WTC11 (cell line): ENCODE measurements around the gene RASAL2. TPM values are rescaled to one million over a fixed set of nuclear protein-coding genes. Genes with fewer than 3 reads are reported as not detected.

ENCODE experiments used
- ATAC-seq: fragments of 200-7000 bp; cut with Tn5 transposase; 2 replicates; pipeline ENCODE4 v1.10.0; 2021; ENCODE audit warnings: mild to moderate bottlenecking, moderate library complexity
- CTCF ChIA-PET: fragments of 300-600 bp; sonication (Branson Sonifier 250); formaldehyde crosslinking; loops from one replicate; lab custom pipeline; 2021; ENCODE audit warnings: antibody characterized with exemption; lab: Charles Lee
- POLR2A ChIA-PET: fragments of 350-600 bp; sonication (Branson Sonifier 250); formaldehyde crosslinking; loops from one replicate; lab custom pipeline; 2021; ENCODE audit warnings: antibody characterized with exemption; lab: Charles Lee
- DNase-seq: peaks from one replicate; pipeline ENCODE4 v3.0.0; 2021; ENCODE audit warnings: low spot score
- H3K27ac Mint-ChIP-seq: 2 replicates; pipeline ENCODE4 v1.8.0; 2021; ENCODE audit warnings: mixed read lengths
- H3K27me3 Mint-ChIP-seq: 2 replicates; pipeline ENCODE4 v1.8.0; 2021; ENCODE audit warnings: low read depth, mild to moderate bottlenecking, moderate library complexity, mixed read lengths
- H3K36me3 Mint-ChIP-seq: 2 replicates; pipeline ENCODE4 v1.8.0; 2021; ENCODE audit warnings: mixed read lengths
- H3K4me1 Mint-ChIP-seq: 2 replicates; pipeline ENCODE4 v1.8.0; 2022; ENCODE audit warnings: mixed read lengths
- H3K4me3 Mint-ChIP-seq: 2 replicates; pipeline ENCODE4 v1.8.0; 2021; ENCODE audit warnings: mild to moderate bottlenecking, moderate library complexity, mixed read lengths
- H3K9me3 Mint-ChIP-seq: 2 replicates; pipeline ENCODE4 v1.8.0; 2021; ENCODE audit warnings: mixed read lengths
- IRF2 ChIP-seq: sonication (generic); formaldehyde crosslinking; IDR thresholded peaks from 2 replicates; pipeline ENCODE4 v1.8.0; 2022; ENCODE audit warnings: low read depth, missing genetic modification reagents, borderline replicate concordance
- KAT7 ChIP-seq: sonication (generic); formaldehyde crosslinking; IDR thresholded peaks from 2 replicates; pipeline ENCODE4 v1.8.1; 2023; ENCODE audit warnings: missing genetic modification reagents, mild to moderate bottlenecking, borderline replicate concordance
- MXD4 ChIP-seq: fragments of 250-450 bp; sonication (Bioruptor Pico); IDR thresholded peaks from 2 replicates; pipeline ENCODE4 v1.8.0; 2021; ENCODE audit warnings: mild to moderate bottlenecking, moderate library complexity, borderline replicate concordance
- NFATC4 ChIP-seq: fragments of 250-450 bp; sonication (Bioruptor Pico); IDR thresholded peaks from 2 replicates; pipeline ENCODE4 v1.9.0; 2021; ENCODE audit warnings: mild to moderate bottlenecking
- NFE2L1 ChIP-seq: sonication (generic); formaldehyde crosslinking; IDR thresholded peaks from 2 replicates; pipeline ENCODE4 v1.8.1; 2023; ENCODE audit warnings: missing genetic modification reagents
- OVOL2 ChIP-seq: fragments of 250-450 bp; sonication (Bioruptor Pico); IDR thresholded peaks from 2 replicates; pipeline ENCODE4 v1.9.0; 2021; ENCODE audit warnings: mild to moderate bottlenecking, borderline replicate concordance
- RELA ChIP-seq: sonication (generic); formaldehyde crosslinking; IDR thresholded peaks from 2 replicates; pipeline ENCODE4 v1.8.1; 2022; ENCODE audit warnings: missing genetic modification reagents, mild to moderate bottlenecking, borderline replicate concordance
- ZBTB21 ChIP-seq: sonication (generic); formaldehyde crosslinking; IDR thresholded peaks from 2 replicates; pipeline ENCODE4 v1.8.1; 2023; ENCODE audit warnings: mild to moderate bottlenecking, missing genetic modification reagents, borderline replicate concordance
- ZNF232 ChIP-seq: sonication (generic); formaldehyde crosslinking; IDR thresholded peaks from 2 replicates; pipeline ENCODE4 v1.8.0; 2022; ENCODE audit warnings: mild to moderate bottlenecking, missing genetic modification reagents
- ZNF416 ChIP-seq: fragments of 250-450 bp; sonication (Bioruptor Pico); IDR thresholded peaks from 2 replicates; pipeline ENCODE4 v1.9.0; 2021; ENCODE audit warnings: mild to moderate bottlenecking, inconsistent platforms
- total RNA-seq: library from RNA; stranded (reverse); gene quantifications from 3 replicates; pipeline ENCODE4 v1.2.3, GENCODE V29; 2021
- TF ChIP-seq, protein P1 (sequence below): sonication (generic); formaldehyde crosslinking; IDR thresholded peaks from 2 replicates; pipeline ENCODE4 v1.8.1; 2023; ENCODE audit warnings: mild to moderate bottlenecking, missing genetic modification reagents, moderate library complexity
- TF ChIP-seq, protein P2 (sequence below): sonication (generic); formaldehyde crosslinking; IDR thresholded peaks from 2 replicates; pipeline ENCODE4 v1.8.1; 2022; ENCODE audit warnings: missing genetic modification reagents, borderline replicate concordance
- TF ChIP-seq, protein P3 (sequence below): sonication (generic); formaldehyde crosslinking; IDR thresholded peaks from 2 replicates; pipeline ENCODE4 v1.8.0; 2023; ENCODE audit warnings: missing genetic modification reagents
- TF ChIP-seq, protein P4 (sequence below): sonication (generic); formaldehyde crosslinking; IDR thresholded peaks from 2 replicates; pipeline ENCODE4 v1.8.0; 2022; ENCODE audit warnings: mild to moderate bottlenecking, missing genetic modification reagents
- TF ChIP-seq, protein P5 (sequence below): sonication (generic); formaldehyde crosslinking; IDR thresholded peaks from 2 replicates; pipeline ENCODE4 v1.8.0; 2022; ENCODE audit warnings: mild to moderate bottlenecking, missing genetic modification reagents
- TF ChIP-seq, protein P6 (sequence below): sonication (generic); formaldehyde crosslinking; IDR thresholded peaks from 2 replicates; pipeline ENCODE4 v1.8.1; 2023; ENCODE audit warnings: mild to moderate bottlenecking, missing genetic modification reagents
- TF ChIP-seq, protein P7 (sequence below): sonication (generic); formaldehyde crosslinking; IDR thresholded peaks from 2 replicates; pipeline ENCODE4 v1.8.1; 2022; ENCODE audit warnings: mild to moderate bottlenecking, missing genetic modification reagents, moderate library complexity, borderline replicate concordance
- TF ChIP-seq, protein P8 (sequence below): fragments of 250-450 bp; sonication (Bioruptor Pico); IDR thresholded peaks from 2 replicates; pipeline ENCODE4 v2.1.2; 2022; ENCODE audit warnings: mild to moderate bottlenecking, moderate library complexity
- TF ChIP-seq, protein P9 (sequence below): sonication (generic); formaldehyde crosslinking; IDR thresholded peaks from 2 replicates; pipeline ENCODE4 v1.8.1; 2022; ENCODE audit warnings: low read depth, mild to moderate bottlenecking, moderate library complexity, missing genetic modification reagents, borderline replicate concordance
- TF ChIP-seq, protein P10 (sequence below): sonication (generic); formaldehyde crosslinking; conservative IDR thresholded peaks from 2 replicates; pipeline ENCODE4 v1.8.1; 2022; ENCODE audit warnings: mild to moderate bottlenecking, missing genetic modification reagents
- TF ChIP-seq, protein P11 (sequence below): sonication (generic); formaldehyde crosslinking; IDR thresholded peaks from 2 replicates; pipeline ENCODE4 v1.8.1; 2023; ENCODE audit warnings: mild to moderate bottlenecking, moderate library complexity, missing genetic modification reagents

RASAL2 gene
- total RNA-seq, 1 experiment from 2014 or later, result 29.5 TPM

DNA sequence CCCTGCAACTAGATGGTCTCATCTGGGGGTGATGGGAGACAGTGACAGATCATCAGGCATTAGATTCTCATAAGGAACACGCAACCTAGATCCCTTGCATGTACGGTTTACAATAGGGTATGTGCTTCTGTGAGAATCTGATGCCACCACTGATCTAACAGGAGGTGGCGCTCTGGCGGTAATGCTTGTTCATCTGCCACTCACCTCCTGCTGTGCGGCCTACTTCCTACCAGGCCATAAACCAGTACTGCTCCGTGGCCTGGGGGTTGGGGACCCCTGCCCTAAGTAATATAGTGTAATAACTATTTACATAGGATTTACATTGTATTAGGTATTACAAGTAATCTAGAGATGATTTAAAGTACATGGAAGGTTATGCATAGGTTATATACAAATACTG is 267.9 kb downstream of the RASAL2 start (continued):
- TF ChIP-seq, protein P1, sequence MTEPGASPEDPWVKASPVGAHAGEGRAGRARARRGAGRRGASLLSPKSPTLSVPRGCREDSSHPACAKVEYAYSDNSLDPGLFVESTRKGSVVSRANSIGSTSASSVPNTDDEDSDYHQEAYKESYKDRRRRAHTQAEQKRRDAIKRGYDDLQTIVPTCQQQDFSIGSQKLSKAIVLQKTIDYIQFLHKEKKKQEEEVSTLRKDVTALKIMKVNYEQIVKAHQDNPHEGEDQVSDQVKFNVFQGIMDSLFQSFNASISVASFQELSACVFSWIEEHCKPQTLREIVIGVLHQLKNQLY (CRISPR knock-in tag), result no peak
- no peak for TF ChIP-seq RELA (CRISPR knock-in tag)
- TF ChIP-seq, protein P2, sequence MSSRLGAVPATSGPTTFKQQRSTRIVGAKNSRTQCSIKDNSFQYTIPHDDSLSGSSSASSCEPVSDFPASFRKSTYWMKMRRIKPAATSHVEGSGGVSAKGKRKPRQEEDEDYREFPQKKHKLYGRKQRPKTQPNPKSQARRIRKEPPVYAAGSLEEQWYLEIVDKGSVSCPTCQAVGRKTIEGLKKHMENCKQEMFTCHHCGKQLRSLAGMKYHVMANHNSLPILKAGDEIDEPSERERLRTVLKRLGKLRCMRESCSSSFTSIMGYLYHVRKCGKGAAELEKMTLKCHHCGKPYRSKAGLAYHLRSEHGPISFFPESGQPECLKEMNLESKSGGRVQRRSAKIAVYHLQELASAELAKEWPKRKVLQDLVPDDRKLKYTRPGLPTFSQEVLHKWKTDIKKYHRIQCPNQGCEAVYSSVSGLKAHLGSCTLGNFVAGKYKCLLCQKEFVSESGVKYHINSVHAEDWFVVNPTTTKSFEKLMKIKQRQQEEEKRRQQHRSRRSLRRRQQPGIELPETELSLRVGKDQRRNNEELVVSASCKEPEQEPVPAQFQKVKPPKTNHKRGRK (CRISPR knock-in tag), result no peak
- TF ChIP-seq, protein P3, sequence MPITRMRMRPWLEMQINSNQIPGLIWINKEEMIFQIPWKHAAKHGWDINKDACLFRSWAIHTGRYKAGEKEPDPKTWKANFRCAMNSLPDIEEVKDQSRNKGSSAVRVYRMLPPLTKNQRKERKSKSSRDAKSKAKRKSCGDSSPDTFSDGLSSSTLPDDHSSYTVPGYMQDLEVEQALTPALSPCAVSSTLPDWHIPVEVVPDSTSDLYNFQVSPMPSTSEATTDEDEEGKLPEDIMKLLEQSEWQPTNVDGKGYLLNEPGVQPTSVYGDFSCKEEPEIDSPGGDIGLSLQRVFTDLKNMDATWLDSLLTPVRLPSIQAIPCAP (CRISPR knock-in tag), result no peak
- no peak for TF ChIP-seq IRF2 (CRISPR knock-in tag)
- TF ChIP-seq ZBTB21 (CRISPR knock-in tag), result no peak

DNA sequence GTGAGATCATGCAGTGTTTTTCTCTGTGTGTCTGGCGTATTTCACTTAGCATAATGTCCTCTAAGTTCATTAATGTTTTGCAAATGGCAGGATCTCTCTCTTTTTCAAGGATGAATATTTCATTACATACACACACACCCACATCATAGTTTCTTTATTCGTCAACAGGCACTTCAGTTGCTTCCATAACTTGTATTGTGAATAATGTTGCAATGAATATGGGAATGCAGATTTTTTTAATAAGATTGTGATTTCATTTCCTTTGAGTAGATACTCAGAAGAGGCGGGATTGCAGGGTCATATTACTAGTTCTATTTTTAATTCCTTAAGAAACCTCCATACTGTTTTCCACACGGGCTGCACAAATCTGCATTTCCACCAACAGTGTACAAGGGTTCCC is 268.8 kb downstream of the RASAL2 start:
- ChIA-PET POLR2A (no interaction called here), CTCF (no interaction called here)
- H3K36me3 Mint-ChIP-seq, result peaks cover 9% of the 10 kb centered on the region; the same call in 1 of the 2 replicates
- peaks cover 16% of the 10 kb centered on the region for H3K9me3 Mint-ChIP-seq
- no peak for ATAC-seq
- no peak for TF ChIP-seq OVOL2 (CRISPR knock-in tag)
- TF ChIP-seq, protein P4, sequence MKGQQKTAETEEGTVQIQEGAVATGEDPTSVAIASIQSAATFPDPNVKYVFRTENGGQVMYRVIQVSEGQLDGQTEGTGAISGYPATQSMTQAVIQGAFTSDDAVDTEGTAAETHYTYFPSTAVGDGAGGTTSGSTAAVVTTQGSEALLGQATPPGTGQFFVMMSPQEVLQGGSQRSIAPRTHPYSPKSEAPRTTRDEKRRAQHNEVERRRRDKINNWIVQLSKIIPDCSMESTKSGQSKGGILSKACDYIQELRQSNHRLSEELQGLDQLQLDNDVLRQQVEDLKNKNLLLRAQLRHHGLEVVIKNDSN (CRISPR knock-in tag), result no peak
- TF ChIP-seq, protein P5, sequence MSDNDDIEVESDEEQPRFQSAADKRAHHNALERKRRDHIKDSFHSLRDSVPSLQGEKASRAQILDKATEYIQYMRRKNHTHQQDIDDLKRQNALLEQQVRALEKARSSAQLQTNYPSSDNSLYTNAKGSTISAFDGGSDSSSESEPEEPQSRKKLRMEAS (CRISPR knock-in tag), result no peak
- no peak for TF ChIP-seq KAT7 (CRISPR knock-in tag)
- H3K27me3 Mint-ChIP-seq, result no peaks in the 10 kb centered on the region
- H3K4me3 Mint-ChIP-seq, result no peak overlapping the region
- no peak overlapping the region for H3K27ac Mint-ChIP-seq
- DNase-seq, result no peak
- H3K4me1 Mint-ChIP-seq, result peaks cover 10% of the 10 kb centered on the region; the same call in 1 of the 2 replicates

DNA sequence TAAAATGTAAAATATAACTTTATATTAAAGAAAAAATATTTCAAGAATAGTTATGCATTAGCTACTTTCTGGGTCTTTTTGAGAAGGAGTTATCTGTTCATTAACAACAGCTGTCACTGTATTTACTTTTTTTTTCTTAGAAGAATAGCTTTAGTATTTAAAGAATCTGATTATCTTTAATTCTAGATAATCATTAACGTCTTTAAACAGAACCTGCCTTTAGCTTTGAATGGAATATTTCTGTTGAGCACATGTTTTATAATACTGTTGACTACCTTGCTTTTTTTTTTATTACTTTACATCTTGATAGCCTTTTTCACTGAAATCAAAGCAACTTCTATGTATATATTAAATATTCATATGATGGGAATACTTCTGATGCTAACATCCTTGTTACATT is 270.9 kb downstream of the RASAL2 start:
- ChIA-PET POLR2A (no interaction called here), CTCF (no interaction called here)
- Mint-ChIP-seq H3K9me3 (peaks cover 16% of the 10 kb centered on the region), H3K27me3 (no peaks in the 10 kb centered on the region), H3K4me1 (0 out of 2 replicates have a peak, but pooled peaks cover 3% of the 10 kb centered on the region), H3K27ac (no peak overlapping the region), H3K4me3 (no peak overlapping the region), H3K36me3 (peaks cover 9% of the 10 kb centered on the region; the same call in 1 of the 2 replicates)
- DNase-seq (no peak), ATAC-seq (no peak)
- TF ChIP-seq, protein P6, sequence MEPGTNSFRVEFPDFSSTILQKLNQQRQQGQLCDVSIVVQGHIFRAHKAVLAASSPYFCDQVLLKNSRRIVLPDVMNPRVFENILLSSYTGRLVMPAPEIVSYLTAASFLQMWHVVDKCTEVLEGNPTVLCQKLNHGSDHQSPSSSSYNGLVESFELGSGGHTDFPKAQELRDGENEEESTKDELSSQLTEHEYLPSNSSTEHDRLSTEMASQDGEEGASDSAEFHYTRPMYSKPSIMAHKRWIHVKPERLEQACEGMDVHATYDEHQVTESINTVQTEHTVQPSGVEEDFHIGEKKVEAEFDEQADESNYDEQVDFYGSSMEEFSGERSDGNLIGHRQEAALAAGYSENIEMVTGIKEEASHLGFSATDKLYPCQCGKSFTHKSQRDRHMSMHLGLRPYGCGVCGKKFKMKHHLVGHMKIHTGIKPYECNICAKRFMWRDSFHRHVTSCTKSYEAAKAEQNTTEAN (CRISPR knock-in tag), result no peak
- TF ChIP-seq, protein P7, sequence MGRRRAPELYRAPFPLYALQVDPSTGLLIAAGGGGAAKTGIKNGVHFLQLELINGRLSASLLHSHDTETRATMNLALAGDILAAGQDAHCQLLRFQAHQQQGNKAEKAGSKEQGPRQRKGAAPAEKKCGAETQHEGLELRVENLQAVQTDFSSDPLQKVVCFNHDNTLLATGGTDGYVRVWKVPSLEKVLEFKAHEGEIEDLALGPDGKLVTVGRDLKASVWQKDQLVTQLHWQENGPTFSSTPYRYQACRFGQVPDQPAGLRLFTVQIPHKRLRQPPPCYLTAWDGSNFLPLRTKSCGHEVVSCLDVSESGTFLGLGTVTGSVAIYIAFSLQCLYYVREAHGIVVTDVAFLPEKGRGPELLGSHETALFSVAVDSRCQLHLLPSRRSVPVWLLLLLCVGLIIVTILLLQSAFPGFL (CRISPR knock-in tag), result no peak
- TF ChIP-seq, protein P8, sequence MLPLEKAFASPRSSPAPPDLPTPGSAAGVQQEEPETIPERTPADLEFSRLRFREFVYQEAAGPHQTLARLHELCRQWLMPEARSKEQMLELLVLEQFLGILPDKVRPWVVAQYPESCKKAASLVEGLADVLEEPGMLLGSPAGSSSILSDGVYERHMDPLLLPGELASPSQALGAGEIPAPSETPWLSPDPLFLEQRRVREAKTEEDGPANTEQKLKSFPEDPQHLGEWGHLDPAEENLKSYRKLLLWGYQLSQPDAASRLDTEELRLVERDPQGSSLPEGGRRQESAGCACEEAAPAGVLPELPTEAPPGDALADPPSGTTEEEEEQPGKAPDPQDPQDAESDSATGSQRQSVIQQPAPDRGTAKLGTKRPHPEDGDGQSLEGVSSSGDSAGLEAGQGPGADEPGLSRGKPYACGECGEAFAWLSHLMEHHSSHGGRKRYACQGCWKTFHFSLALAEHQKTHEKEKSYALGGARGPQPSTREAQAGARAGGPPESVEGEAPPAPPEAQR (CRISPR knock-in tag), result no peak
- TF ChIP-seq ZNF416 (CRISPR knock-in tag) (no peak), ZNF232 (CRISPR knock-in tag) (no peak), ZBTB21 (CRISPR knock-in tag) (no peak), NFE2L1 (CRISPR knock-in tag) (no peak), MXD4 (no peak), KAT7 (CRISPR knock-in tag) (no peak), NFATC4 (no peak)
- TF ChIP-seq, protein P9, sequence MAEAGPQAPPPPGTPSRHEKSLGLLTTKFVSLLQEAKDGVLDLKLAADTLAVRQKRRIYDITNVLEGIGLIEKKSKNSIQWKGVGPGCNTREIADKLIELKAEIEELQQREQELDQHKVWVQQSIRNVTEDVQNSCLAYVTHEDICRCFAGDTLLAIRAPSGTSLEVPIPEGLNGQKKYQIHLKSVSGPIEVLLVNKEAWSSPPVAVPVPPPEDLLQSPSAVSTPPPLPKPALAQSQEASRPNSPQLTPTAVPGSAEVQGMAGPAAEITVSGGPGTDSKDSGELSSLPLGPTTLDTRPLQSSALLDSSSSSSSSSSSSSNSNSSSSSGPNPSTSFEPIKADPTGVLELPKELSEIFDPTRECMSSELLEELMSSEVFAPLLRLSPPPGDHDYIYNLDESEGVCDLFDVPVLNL, result no peak
- TF ChIP-seq, protein P10, sequence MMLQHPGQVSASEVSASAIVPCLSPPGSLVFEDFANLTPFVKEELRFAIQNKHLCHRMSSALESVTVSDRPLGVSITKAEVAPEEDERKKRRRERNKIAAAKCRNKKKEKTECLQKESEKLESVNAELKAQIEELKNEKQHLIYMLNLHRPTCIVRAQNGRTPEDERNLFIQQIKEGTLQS, result no peak
- TF ChIP-seq, protein P11, sequence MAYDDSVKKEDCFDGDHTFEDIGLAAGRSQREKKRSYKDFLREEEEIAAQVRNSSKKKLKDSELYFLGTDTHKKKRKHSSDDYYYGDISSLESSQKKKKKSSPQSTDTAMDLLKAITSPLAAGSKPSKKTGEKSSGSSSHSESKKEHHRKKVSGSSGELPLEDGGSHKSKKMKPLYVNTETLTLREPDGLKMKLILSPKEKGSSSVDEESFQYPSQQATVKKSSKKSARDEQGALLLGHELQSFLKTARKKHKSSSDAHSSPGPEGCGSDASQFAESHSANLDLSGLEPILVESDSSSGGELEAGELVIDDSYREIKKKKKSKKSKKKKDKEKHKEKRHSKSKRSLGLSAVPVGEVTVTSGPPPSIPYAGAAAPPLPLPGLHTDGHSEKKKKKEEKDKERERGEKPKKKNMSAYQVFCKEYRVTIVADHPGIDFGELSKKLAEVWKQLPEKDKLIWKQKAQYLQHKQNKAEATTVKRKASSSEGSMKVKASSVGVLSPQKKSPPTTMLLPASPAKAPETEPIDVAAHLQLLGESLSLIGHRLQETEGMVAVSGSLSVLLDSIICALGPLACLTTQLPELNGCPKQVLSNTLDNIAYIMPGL (CRISPR knock-in tag), result no peak
